Kidney epithelial cell (primary cell): ENCODE measurements around the gene SPOCK1. TPM values are rescaled to one million over a fixed set of nuclear protein-coding genes. Genes with fewer than 3 reads are reported as not detected.

Experiments used
- DNase-seq: peaks from one replicate; pipeline ENCODE4 v3.0.0-alpha.2; 2010; ENCODE audit warnings: low read depth
- H3K27me3 ChIP-seq: 2 replicates; pipeline ENCODE4 v1.6.0; 2011; ENCODE audit warnings: low read length; ENCODE audit not compliant: control insufficient read depth, insufficient read depth
- H3K36me3 ChIP-seq: 2 replicates; pipeline ENCODE4 v1.5.1; 2011; ENCODE audit warnings: low read length; ENCODE audit not compliant: control insufficient read depth, insufficient read depth
- H3K4me3 ChIP-seq: 2 replicates; pipeline ENCODE4 v1.5.1; 2011; ENCODE audit warnings: low read depth, mild to moderate bottlenecking, control low read depth, low read length
- total RNA-seq: library from RNA; depleted of rRNA; stranded (reverse); fragments of >200 nt; gene quantifications from 2 replicates; pipeline ENCODE4 v1.2.3, GENCODE V29; 2015
- TF ChIP-seq, protein P1 (sequence below): IDR thresholded peaks from 2 replicates; pipeline ENCODE4 v1.5.1; 2011; ENCODE audit warnings: mild to moderate bottlenecking, moderate library complexity, low read length, control low read depth, inconsistent platforms; ENCODE audit not compliant: insufficient read depth, poor library complexity, severe bottlenecking

The SPOCK1 gene
- total RNA-seq, 1 donor from 2014 or later = 13.1 TPM

DNA sequence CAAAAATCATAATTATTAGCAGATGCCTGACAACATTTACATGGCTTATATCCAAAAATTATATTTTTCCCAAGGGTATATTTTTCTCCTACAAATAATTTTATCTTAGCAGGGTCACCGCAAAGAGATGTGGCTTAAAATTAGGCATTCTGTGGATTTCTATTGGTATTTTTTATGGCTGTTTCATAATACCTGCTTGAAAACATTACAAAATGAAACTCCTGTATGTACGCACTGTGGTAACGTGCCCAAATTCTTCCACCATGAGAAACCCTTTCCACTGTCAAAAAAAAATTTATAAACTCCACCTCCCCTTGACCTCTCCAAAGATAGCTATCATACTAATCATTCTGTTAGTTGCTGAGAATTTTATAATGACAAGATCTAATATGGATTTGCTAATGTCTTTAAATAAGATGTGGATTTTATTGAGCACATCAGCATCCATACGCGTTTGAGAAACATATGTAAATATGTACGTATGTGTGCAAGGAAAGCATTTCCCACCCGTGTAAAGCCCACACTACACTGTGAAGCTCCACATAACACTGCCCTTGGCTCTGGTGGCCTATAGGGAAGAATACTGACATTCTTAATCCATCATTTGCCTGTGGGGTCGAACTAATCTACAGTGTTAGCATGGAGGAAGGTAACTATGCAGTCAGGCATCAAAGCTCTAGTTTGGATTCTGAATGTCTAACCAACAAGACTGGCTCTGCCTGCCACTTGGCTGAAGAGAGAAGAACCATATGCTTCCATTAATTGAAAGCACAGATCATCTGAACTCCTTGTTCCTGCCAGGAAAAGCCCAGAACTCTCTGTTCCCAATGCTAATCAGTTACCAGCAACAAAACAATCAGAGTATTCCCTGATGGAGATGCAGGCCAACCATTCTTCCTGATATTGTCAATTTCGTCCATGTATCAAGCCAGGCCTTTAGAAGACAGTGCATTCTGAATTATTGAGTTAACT is 244.7 kb downstream of the SPOCK1 start:
- TF ChIP-seq, protein P1, sequence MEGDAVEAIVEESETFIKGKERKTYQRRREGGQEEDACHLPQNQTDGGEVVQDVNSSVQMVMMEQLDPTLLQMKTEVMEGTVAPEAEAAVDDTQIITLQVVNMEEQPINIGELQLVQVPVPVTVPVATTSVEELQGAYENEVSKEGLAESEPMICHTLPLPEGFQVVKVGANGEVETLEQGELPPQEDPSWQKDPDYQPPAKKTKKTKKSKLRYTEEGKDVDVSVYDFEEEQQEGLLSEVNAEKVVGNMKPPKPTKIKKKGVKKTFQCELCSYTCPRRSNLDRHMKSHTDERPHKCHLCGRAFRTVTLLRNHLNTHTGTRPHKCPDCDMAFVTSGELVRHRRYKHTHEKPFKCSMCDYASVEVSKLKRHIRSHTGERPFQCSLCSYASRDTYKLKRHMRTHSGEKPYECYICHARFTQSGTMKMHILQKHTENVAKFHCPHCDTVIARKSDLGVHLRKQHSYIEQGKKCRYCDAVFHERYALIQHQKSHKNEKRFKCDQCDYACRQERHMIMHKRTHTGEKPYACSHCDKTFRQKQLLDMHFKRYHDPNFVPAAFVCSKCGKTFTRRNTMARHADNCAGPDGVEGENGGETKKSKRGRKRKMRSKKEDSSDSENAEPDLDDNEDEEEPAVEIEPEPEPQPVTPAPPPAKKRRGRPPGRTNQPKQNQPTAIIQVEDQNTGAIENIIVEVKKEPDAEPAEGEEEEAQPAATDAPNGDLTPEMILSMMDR = no peak
- DNase-seq = no peak

DNA sequence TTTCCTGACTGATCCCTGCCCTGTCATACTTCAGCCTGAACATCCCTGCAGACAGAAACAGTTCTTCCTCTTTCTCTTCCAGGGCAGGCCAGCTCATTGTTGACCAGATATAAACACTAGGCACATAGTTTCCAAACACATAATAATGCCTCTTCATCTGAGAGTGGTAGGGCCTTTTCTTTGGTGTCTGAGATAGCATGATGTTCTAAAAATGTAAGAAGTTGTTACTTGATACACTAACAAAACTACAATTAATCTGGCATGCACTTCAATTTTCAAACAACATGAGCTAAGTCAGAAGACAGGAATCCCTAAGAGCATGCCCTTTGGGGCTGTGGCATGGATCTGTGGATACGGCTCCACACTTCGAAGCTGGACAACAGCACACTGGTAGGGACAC is 246.6 kb downstream of the SPOCK1 start:
- no peak for DNase-seq
- TF ChIP-seq, protein P1 = no peak
- Histone ChIP-seq H3K36me3 (no peaks in the 10 kb centered on the region), H3K4me3 (no peak overlapping the region), H3K27me3 (no peaks in the 10 kb centered on the region)

More for the DNA sequence above, 244.7 kb downstream of the SPOCK1 start:
- Histone ChIP-seq H3K36me3 (no peaks in the 10 kb centered on the region), H3K27me3 (no peaks in the 10 kb centered on the region), H3K4me3 (no peak overlapping the region)

DNA sequence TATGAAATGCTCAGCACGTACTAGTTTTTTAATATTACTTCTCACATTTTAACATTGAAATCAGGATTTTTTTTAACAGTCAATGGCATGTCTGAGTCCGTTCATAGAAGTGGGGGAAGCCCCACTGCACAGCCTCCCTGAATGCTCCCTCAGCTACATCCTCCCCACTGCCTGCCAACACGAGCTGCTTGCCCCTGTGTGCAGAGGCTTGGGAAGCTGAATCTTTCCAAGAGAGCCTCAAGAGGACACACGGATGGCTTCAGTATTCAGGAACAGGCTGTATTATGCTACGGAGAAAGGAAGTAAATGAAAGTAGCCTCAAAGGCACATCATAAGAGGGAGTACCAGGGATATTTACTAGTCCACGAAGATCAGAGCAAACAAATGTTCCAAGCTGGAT is 248.7 kb downstream of the SPOCK1 start:
- Histone ChIP-seq H3K27me3 (no peaks in the 10 kb centered on the region), H3K4me3 (no peak overlapping the region), H3K36me3 (no peaks in the 10 kb centered on the region)
- TF ChIP-seq, protein P1 = no peak
- no peak for DNase-seq

DNA sequence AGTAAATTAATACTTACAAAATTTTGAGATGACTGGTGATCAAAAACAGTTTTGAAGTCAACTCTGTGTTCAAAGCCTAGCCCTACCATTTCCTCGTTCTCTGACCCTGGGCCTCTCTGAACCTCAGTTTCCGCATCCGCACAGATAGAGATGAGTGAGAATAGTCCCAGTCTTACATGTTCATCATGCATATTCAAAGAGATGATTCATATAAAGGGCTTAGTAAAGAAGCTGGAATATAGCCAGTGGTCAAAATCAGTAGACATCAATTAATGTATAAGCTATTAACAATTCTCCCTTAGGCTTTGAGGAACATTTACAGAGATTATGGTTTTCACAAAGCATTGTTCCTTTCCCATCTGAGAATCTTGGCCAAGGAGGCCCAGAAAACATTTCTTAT is 250.6 kb downstream of the SPOCK1 start:
- no peak for DNase-seq
- TF ChIP-seq, protein P1 = no peak

DNA sequence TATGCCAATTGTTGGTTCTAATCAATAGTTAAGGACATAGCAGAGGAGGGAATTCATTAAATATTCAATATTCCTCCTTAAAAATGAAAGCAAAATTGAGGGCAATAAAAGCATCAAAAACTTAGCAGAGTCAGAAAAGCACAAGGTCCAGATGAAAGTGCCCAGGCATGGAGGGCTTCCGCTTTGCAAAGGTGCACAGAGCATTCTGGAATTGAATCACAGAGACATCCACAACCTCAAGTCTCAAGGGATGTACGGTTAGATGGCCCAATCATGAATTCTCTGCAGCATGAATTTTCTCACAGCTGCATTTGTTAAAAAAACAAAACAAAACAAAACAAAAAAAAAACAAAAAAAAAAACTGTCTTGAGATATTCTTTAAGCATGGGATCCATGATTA is 253.7 kb downstream of the SPOCK1 start:
- Histone ChIP-seq H3K36me3 (no peaks in the 10 kb centered on the region), H3K27me3 (no peaks in the 10 kb centered on the region), H3K4me3 (no peak overlapping the region)
- DNase-seq = no peak
- TF ChIP-seq, protein P1 = no peak

More for the DNA sequence above, 250.6 kb downstream of the SPOCK1 start:
- Histone ChIP-seq H3K4me3 (no peak overlapping the region), H3K27me3 (no peaks in the 10 kb centered on the region), H3K36me3 (no peaks in the 10 kb centered on the region)
